CD4-positive, alpha-beta T cell (primary cell): ENCODE results near the gene UPF3B. TPM values are rescaled to one million over a fixed set of nuclear protein-coding genes. Genes with fewer than 3 reads are reported as not detected.

Experiments used
- ATAC-seq: fragments of 200-7000 bp; cut with Tn5 transposase; one replicate; pipeline ENCODE4 v1.10.0; 2022; ENCODE audit warnings: mild to moderate bottlenecking; ENCODE audit not compliant: poor library complexity
- CTCF ChIA-PET: fragments of 350-600 bp; sonication (Branson Sonifier 250); formaldehyde crosslinking; loops from one replicate; lab custom pipeline; 2021; ENCODE audit warnings: antibody characterized with exemption, inconsistent platforms; lab: Charles Lee
- POLR2A ChIA-PET: fragments of 350-600 bp; sonication (Branson Sonifier 250); formaldehyde crosslinking; loops from one replicate; lab custom pipeline; 2021; ENCODE audit warnings: antibody characterized with exemption, inconsistent platforms; lab: Charles Lee
- DNase-seq, 14 experiments: peaks; one replicate each; pipeline ENCODE4 v3.0.0-alpha.2; 2013 to 2020; ENCODE audit warnings: mixed read lengths in 2 of 14
- H3K27ac ChIP-seq, 2 donors: one replicate each; pipeline versions ENCODE4 v1.5.1 to v1.7.0; 2013; ENCODE audit warnings: low read length in 2 of 2, low read depth in 1 of 2, mild to moderate bottlenecking in 1 of 2
- H3K27me3 ChIP-seq, 2 experiments: 1 replicate in 1 of 2; 2 replicates in 1 of 2; pipeline versions ENCODE4 v1.6.1 to v1.7.0; 2013; ENCODE audit warnings: low read length in 2 of 2, control low read depth in 1 of 2, mild to moderate bottlenecking in 1 of 2, moderate library complexity in 1 of 2; ENCODE audit not compliant: insufficient read depth in 2 of 2, control insufficient read depth in 1 of 2
- H3K36me3 ChIP-seq: one replicate; pipeline ENCODE4 v1.6.1; 2013; ENCODE audit warnings: low read length, control low read depth; ENCODE audit not compliant: insufficient read depth
- H3K4me1 ChIP-seq: one replicate; pipeline ENCODE4 v1.6.1; 2013; ENCODE audit warnings: low read length, control low read depth; ENCODE audit not compliant: insufficient read depth
- H3K4me3 ChIP-seq: one replicate; pipeline ENCODE4 v1.5.1; 2013; ENCODE audit warnings: mild to moderate bottlenecking, low read length, moderate library complexity
- H3K9me3 ChIP-seq, 2 experiments: 1 replicate in 1 of 2; 2 replicates in 1 of 2; pipeline versions ENCODE4 v1.6.1 to v1.7.0; 2013; ENCODE audit warnings: low read length in 2 of 2, mild to moderate bottlenecking in 2 of 2, control low read depth in 1 of 2, moderate library complexity in 1 of 2; ENCODE audit not compliant: control insufficient read depth in 1 of 2, insufficient read depth in 1 of 2
- H3K27ac Mint-ChIP-seq: one replicate; pipeline ENCODE4 v1.8.0; 2020; ENCODE audit warnings: mixed read lengths
- H3K27me3 Mint-ChIP-seq: one replicate; pipeline ENCODE4 v1.8.0; 2021; ENCODE audit warnings: mixed read lengths
- H3K36me3 Mint-ChIP-seq: one replicate; pipeline ENCODE4 v1.8.0; 2021; ENCODE audit warnings: low read depth, mixed read lengths
- H3K4me1 Mint-ChIP-seq: one replicate; pipeline ENCODE4 v1.8.0; 2021; ENCODE audit warnings: low read depth, mixed read lengths
- H3K4me3 Mint-ChIP-seq: one replicate; pipeline ENCODE4 v1.8.0; 2020; ENCODE audit warnings: mild to moderate bottlenecking, mixed read lengths
- H3K9me3 Mint-ChIP-seq: one replicate; pipeline ENCODE4 v1.8.0; 2020; ENCODE audit warnings: mixed read lengths
- intact Hi-C, 2 experiments: fragments of 100-400 bp; cut with DNase I in 1 of 2; cut with micrococcal nuclease in 1 of 2; formaldehyde crosslinking; loops; one replicate each; pipeline versions ENCODE4 v1.15.1 to v1.9.0; 2023 to 2025; cut with DNase I, micrococcal nuclease
- total RNA-seq, 174 experiments: library from RNA in 2 of 174; stranded (reverse) in 2 of 174; gene quantifications; one replicate each; pipeline ENCODE4 v1.2.3 and lab custom pipeline; 2021 to 2026
- TF ChIP-seq, protein P1 (sequence below): fragments of 200-600 bp; IDR thresholded peaks from one replicate; pipeline ENCODE4 v1.8.0; 2022; ENCODE audit warnings: antibody characterized with exemption, mild to moderate bottlenecking

UPF3B gene
- total RNA-seq, 2 experiments from 2014 or later = 4.7 to 5.7 TPM

- H3K9me3 Mint-ChIP-seq = no peaks in the 10 kb centered on the region
- H3K36me3 Mint-ChIP-seq = peaks cover 37% of the 10 kb centered on the region
- ChIA-PET CTCF (no interaction called here), POLR2A (interaction anchor here (0.6 to 3.0 kb wide), 16 partner anchors 9 to 691 kb away, joined by 3 to 63 read pairs (median 4); partner anchors contain the start of genes RPL39, SEPTIN6, SLC25A5 and UPF3B)
- H3K27me3 Mint-ChIP-seq = no peaks in the 10 kb centered on the region
- Histone ChIP-seq H3K27me3 (no peaks in the 10 kb centered on the region), H3K27ac (peak overlapping the region; percentile 87 to 96), H3K4me1 (peaks cover 21% of the 10 kb centered on the region), H3K9me3 (no peaks in the 10 kb centered on the region), H3K4me3 (peak overlapping the region; percentile 86), H3K36me3 (peaks cover 17% of the 10 kb centered on the region)
- intact Hi-C loops = loop anchor here (1.0 to 10.0 kb wide), 7 partner anchors 16 to 296 kb away; partner anchors contain the start of genes NKAP (in 1 of the 2), RPL39 (in 1 of the 2), UBE2A (in 1 of the 2) and UPF3B (in 1 of the 2)
- peak in 13 of 14 experiments; percentile 9 to 64 (median 21) for DNase-seq
- peaks cover 27% of the 10 kb centered on the region for H3K4me1 Mint-ChIP-seq
- TF ChIP-seq, protein P1, sequence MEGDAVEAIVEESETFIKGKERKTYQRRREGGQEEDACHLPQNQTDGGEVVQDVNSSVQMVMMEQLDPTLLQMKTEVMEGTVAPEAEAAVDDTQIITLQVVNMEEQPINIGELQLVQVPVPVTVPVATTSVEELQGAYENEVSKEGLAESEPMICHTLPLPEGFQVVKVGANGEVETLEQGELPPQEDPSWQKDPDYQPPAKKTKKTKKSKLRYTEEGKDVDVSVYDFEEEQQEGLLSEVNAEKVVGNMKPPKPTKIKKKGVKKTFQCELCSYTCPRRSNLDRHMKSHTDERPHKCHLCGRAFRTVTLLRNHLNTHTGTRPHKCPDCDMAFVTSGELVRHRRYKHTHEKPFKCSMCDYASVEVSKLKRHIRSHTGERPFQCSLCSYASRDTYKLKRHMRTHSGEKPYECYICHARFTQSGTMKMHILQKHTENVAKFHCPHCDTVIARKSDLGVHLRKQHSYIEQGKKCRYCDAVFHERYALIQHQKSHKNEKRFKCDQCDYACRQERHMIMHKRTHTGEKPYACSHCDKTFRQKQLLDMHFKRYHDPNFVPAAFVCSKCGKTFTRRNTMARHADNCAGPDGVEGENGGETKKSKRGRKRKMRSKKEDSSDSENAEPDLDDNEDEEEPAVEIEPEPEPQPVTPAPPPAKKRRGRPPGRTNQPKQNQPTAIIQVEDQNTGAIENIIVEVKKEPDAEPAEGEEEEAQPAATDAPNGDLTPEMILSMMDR = no peak
- ATAC-seq = peak; percentile 20
- peak overlapping the region; percentile 94 for H3K27ac Mint-ChIP-seq
- H3K4me3 Mint-ChIP-seq = peak overlapping the region; percentile 97
Measured at GRCh38 chrX:119870626-119871131, 17.9 kb upstream of the UPF3B start.

GRCh38 chrX:119853444-119853843 is 681 bp upstream of the UPF3B start:
- H3K4me3 Mint-ChIP-seq = peak overlapping the region; percentile 99
- TF ChIP-seq, protein P1 = no peak

GRCh38 chrX:119833905-119834304 is 18.9 kb downstream of the UPF3B start:
- no peak overlapping the region for H3K27ac Mint-ChIP-seq
- ChIA-PET CTCF (no interaction called here), POLR2A (no interaction called here)
- ATAC-seq = no peak
- no peaks in the 10 kb centered on the region for H3K9me3 ChIP-seq
- DNase-seq = no peak
- no peaks in the 10 kb centered on the region for H3K4me1 Mint-ChIP-seq
- peaks cover 74% of the 10 kb centered on the region for H3K36me3 Mint-ChIP-seq
- H3K4me3 Mint-ChIP-seq = no peak overlapping the region
- no peaks in the 10 kb centered on the region for H3K9me3 Mint-ChIP-seq
- peaks cover 44% of the 10 kb centered on the region for H3K36me3 ChIP-seq
- H3K27ac ChIP-seq = no peak overlapping the region
- no peaks in the 10 kb centered on the region for H3K4me1 ChIP-seq
- no peaks in the 10 kb centered on the region for H3K27me3 Mint-ChIP-seq
- no peaks in the 10 kb centered on the region for H3K27me3 ChIP-seq
- TF ChIP-seq, protein P1 = no peak
- H3K4me3 ChIP-seq = no peak overlapping the region
- intact Hi-C loops = no loop called here

More at GRCh38 chrX:119853444-119853843, 681 bp upstream of the UPF3B start:
- peaks cover 22% of the 10 kb centered on the region for H3K4me1 Mint-ChIP-seq
- ChIA-PET POLR2A (interaction anchor here (0.7 to 2.4 kb wide), 12 partner anchors 10 to 397 kb away, joined by 3 to 63 read pairs (median 4); partner anchors contain the start of genes NDUFA1, RNF113A, RPL39 and SEPTIN6), CTCF (interaction anchor here (0.5 to 1.2 kb wide), 4 partner anchors 25 to 225 kb away, joined by 3 to 4 read pairs (median 3); partner anchors contain the start of gene RPL39)
- H3K36me3 ChIP-seq = no peaks in the 10 kb centered on the region
- peaks cover 28% of the 10 kb centered on the region for H3K36me3 Mint-ChIP-seq
- no peaks in the 10 kb centered on the region for H3K27me3 ChIP-seq
- no peaks in the 10 kb centered on the region for H3K27me3 Mint-ChIP-seq
- no peak for ATAC-seq
- no peak for DNase-seq
- H3K4me3 ChIP-seq = peak overlapping the region; percentile 95
- intact Hi-C loops = loop anchor here (1.0 to 5.0 kb wide), 5 partner anchors 17 to 371 kb away; partner anchors contain the start of genes NDUFA1 (in 2 of the 2), RNF113A (in 2 of the 2), RPL39 (in 2 of the 2) and NKAP (in 1 of the 2)
- peak overlapping the region; percentile 94 for H3K27ac Mint-ChIP-seq
- no peaks in the 10 kb centered on the region for H3K9me3 Mint-ChIP-seq
- H3K27ac ChIP-seq = peak overlapping the region; percentile 13 to 60
- H3K9me3 ChIP-seq = no peaks in the 10 kb centered on the region
- H3K4me1 ChIP-seq = peaks cover 10% of the 10 kb centered on the region
